HCT116 (cell line): ENCODE data around the gene TFEB. TPM values are rescaled to one million over a fixed set of nuclear protein-coding genes. Genes with fewer than 3 reads are reported as not detected.

Experiments used
- ATAC-seq: fragments of 200-7000 bp; cut with Tn5 transposase; 2 replicates; pipeline ENCODE4 v1.9.1; 2020; ENCODE audit warnings: mild to moderate bottlenecking, moderate library complexity
- BruUV-seq: library from RNA; stranded (reverse); fragments of 400-500 nt; replicated peaks from 2 replicates; lab custom pipeline; 2021; lab: Mats Ljungman, UMichigan
- CTCF ChIA-PET: fragments of 300-600 bp; sonication (Branson Sonifier 250); formaldehyde crosslinking; loops from one replicate; lab custom pipeline; 2021; ENCODE audit warnings: antibody characterized with exemption; lab: Charles Lee
- POLR2A ChIA-PET: fragments of 300-600, 350-600 bp; sonication (Branson Sonifier 250); formaldehyde crosslinking; loops from one replicate; lab custom pipeline; 2021; ENCODE audit warnings: antibody characterized with exemption; lab: Charles Lee
- RAD21 ChIA-PET, 2 experiments: fragments of 300-600 bp; sonication (Branson Sonifier 250); formaldehyde crosslinking; loops; one replicate each; lab custom pipeline; 2023; ENCODE audit warnings: low total read pairs in 2 of 2; ENCODE audit not compliant: uncharacterized antibody in 2 of 2, unreplicated experiment in 2 of 2, low non-redundant PET in 1 of 2; lab: Charles Lee
- DNase-seq: peaks from one replicate; pipeline ENCODE4 v3.0.0-alpha.2; 2010; ENCODE audit warnings: low read depth, low spot score
- H2AFZ ChIP-seq: fragments of 200-600 bp; shearing (Covaris generic), sonication (generic); 2 replicates; pipeline ENCODE4 v1.6.1; 2017; ENCODE audit warnings: low read depth, mixed run types, mixed read lengths, antibody characterized with exemption, low read length; ENCODE audit not compliant: poor library complexity, severe bottlenecking
- H3K27ac ChIP-seq: 2 replicates; pipeline ENCODE4 v1.5.1; 2012; ENCODE audit warnings: low read depth, low read length
- H3K27me3 ChIP-seq: fragments of 200-600 bp; sonication (generic); 2 replicates; pipeline ENCODE4 v1.6.1; 2016; ENCODE audit warnings: mixed run types, low read length, mixed read lengths; ENCODE audit not compliant: insufficient read depth
- H3K36me3 ChIP-seq, 2 experiments: fragments of 200-500 bp in 1 of 2; fragments of 200-600 bp in 1 of 2; sonication (Bioruptor generic) in 1 of 2; sonication (generic) in 1 of 2; 2 replicates each; pipeline versions ENCODE4 v1.5.1 to v1.6.1; 2014 to 2016; ENCODE audit warnings: low read length in 2 of 2, inconsistent platforms in 1 of 2, mixed read lengths in 1 of 2, mixed run types in 1 of 2; ENCODE audit not compliant: insufficient read depth in 2 of 2, control insufficient read depth in 1 of 2
- H3K4me1 ChIP-seq, 2 experiments: fragments of 200-600 bp in 1 of 2; sonication (generic) in 1 of 2; 2 replicates each; pipeline versions ENCODE4 v1.5.1 to v1.6.1; 2012 to 2017; ENCODE audit warnings: low read length in 2 of 2, inconsistent platforms in 1 of 2, mild to moderate bottlenecking in 1 of 2, mixed read lengths in 1 of 2, mixed run types in 1 of 2, moderate library complexity in 1 of 2; ENCODE audit not compliant: insufficient read depth in 2 of 2, control insufficient read depth in 1 of 2
- H3K4me2 ChIP-seq: fragments of 200-600 bp; sonication (generic); 2 replicates; pipeline ENCODE4 v1.6.1; 2017; ENCODE audit warnings: mixed run types, low read length, mixed read lengths
- H3K4me3 ChIP-seq, 2 experiments: fragments of 200-600 bp in 1 of 2; sonication (generic) in 1 of 2; replicated peaks in 1 of 2; 2 replicates each; pipeline ENCODE4 v1.5.1; 2011 to 2016; ENCODE audit warnings: low read length in 2 of 2, control low read depth in 1 of 2, low read depth in 1 of 2, mild to moderate bottlenecking in 1 of 2, mixed read lengths in 1 of 2, mixed run types in 1 of 2
- H3K79me2 ChIP-seq: fragments of 200-600 bp; sonication (generic); 2 replicates; pipeline ENCODE4 v1.6.1; 2017; ENCODE audit warnings: mild to moderate bottlenecking, mixed run types, low read length, moderate library complexity, mixed read lengths; ENCODE audit not compliant: insufficient read depth
- H3K9ac ChIP-seq: fragments of 200-600 bp; sonication (generic); 2 replicates; pipeline ENCODE4 v1.6.1; 2016; ENCODE audit warnings: low read length, mixed read lengths
- H3K9me2 ChIP-seq: fragments of 200-600 bp; sonication (generic), shearing (Covaris generic); 2 replicates; pipeline ENCODE4 v1.6.1; 2017; ENCODE audit warnings: mixed run types, mild to moderate bottlenecking, moderate library complexity; ENCODE audit not compliant: insufficient read depth
- H3K9me3 ChIP-seq, 2 experiments: fragments of 200-500 bp in 1 of 2; fragments of 200-600 bp in 1 of 2; sonication (Bioruptor generic) in 1 of 2; sonication (generic) in 1 of 2; 2 replicates each; pipeline ENCODE4 v1.6.1; 2014 to 2017; ENCODE audit warnings: low read length in 2 of 2, mixed read lengths in 2 of 2, inconsistent platforms in 1 of 2, low read depth in 1 of 2, mild to moderate bottlenecking in 1 of 2, mixed run types in 1 of 2, moderate library complexity in 1 of 2; ENCODE audit not compliant: control insufficient read depth in 1 of 2, insufficient read depth in 1 of 2
- H4K20me1 ChIP-seq: fragments of 200-600 bp; sonication (generic), shearing (Covaris generic); 2 replicates; pipeline ENCODE4 v1.6.1; 2017; ENCODE audit warnings: mixed run types, mild to moderate bottlenecking, moderate library complexity; ENCODE audit not compliant: insufficient read depth
- ELF1 ChIP-seq: IDR thresholded peaks from 2 replicates; pipeline ENCODE4 v1.6.1; 2012; ENCODE audit warnings: low read depth, borderline replicate concordance
- POLR2A ChIP-seq: IDR thresholded peaks from 2 replicates; pipeline ENCODE4 v1.7.0; 2011; ENCODE audit warnings: borderline replicate concordance; ENCODE audit not compliant: insufficient read depth, insufficient read length; ENCODE audit errors: extremely low read depth
- TCF7L2 ChIP-seq: IDR thresholded peaks from 2 replicates; pipeline ENCODE4 v1.7.0; 2011; ENCODE audit warnings: borderline replicate concordance, inconsistent platforms; ENCODE audit not compliant: insufficient read depth, insufficient read length; ENCODE audit errors: extremely low read depth
- intact Hi-C: fragments of 100-400 bp; cut with micrococcal nuclease; formaldehyde crosslinking; loops from 2 replicates; pipeline ENCODE4 v1.10.0; 2022
- total RNA-seq: library from RNA; stranded (reverse); gene quantifications from one replicate; pipeline ENCODE4 v1.2.1, GENCODE V29; 2021; ENCODE audit not compliant: unreplicated experiment
- TF ChIP-seq, protein P1 (sequence below): IDR thresholded peaks from 2 replicates; pipeline ENCODE4 v1.6.1; 2012
- TF ChIP-seq, protein P2 (sequence below): IDR thresholded peaks from 2 replicates; pipeline ENCODE4 v1.6.1; 2012; ENCODE audit warnings: low read depth
- TF ChIP-seq, protein P3 (sequence below), 3 experiments: fragments of 200-600 bp in 1 of 3; sonication (generic) in 1 of 3; IDR thresholded peaks in 2 of 3; conservative IDR thresholded peaks in 1 of 3; 2 replicates each; pipeline ENCODE4 v1.5.1; 2012 to 2017; ENCODE audit warnings: low read depth in 2 of 3, low read length in 2 of 3, antibody characterized with exemption in 1 of 3, borderline replicate concordance in 1 of 3, control low read depth in 1 of 3, mild to moderate bottlenecking in 1 of 3, mixed read lengths in 1 of 3, mixed run types in 1 of 3, moderate library complexity in 1 of 3; ENCODE audit not compliant: insufficient read depth in 1 of 3
- TF ChIP-seq, protein P4 (sequence below): IDR thresholded peaks from 2 replicates; pipeline ENCODE4 v1.6.1; 2011; ENCODE audit warnings: mild to moderate bottlenecking, low read length, moderate library complexity; ENCODE audit not compliant: insufficient replicate concordance; ENCODE audit errors: extremely low read depth
- TF ChIP-seq, protein P5 (sequence below): IDR thresholded peaks from 2 replicates; pipeline ENCODE4 v1.6.1; 2012

Gene TFEB
- total RNA-seq, 1 experiment from 2014 or later = 4.8 TPM

DNA sequence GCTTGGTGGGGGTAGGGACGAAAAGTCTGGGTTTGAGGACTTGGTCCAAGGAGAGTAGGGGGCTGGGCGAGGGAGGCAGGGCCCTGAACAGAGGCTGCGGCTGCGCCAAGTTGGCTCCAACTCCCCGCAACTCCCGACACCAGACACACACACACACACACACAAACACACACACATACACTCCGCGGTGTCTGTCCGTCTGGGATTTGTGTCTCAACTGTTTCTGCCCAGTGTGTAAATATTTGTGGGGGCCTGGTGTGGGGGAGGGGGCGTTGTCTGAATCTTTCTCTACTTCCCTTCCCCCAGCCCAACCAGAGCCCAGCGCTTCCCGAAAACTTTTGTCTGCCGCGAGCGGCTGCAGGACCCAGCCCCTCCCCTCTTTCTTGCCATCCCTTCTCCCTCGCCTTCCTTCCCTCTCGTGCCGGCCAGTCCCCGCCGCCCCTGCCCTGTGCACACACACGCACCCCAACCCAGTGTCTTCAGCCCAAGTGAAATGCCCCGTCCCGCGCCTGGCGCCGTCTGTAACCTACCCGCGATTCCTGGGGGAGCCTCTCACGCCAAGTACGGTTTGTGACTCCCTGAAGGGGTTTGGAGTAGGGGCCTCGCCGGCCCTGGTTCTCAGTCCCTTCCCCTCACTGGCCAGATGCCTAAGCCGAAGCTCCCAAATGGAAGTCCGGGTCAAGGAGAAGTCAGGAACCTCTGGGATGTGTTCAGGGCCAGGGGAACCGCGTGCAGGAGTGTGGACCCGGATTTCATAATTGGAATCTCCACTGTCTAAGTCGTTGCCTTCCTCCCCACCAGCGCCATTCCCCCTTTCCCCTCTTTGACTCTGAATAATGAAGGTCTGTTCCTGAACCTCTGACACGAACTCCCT, 96.2 kb downstream of the TFEB start:
- H3K27me3 ChIP-seq = no peaks in the 10 kb centered on the region
- H3K4me1 ChIP-seq = peaks cover 24 to 33% of the 10 kb centered on the region in 2 experiments
- ATAC-seq (no peak), DNase-seq (no peak)
- BruUV-seq = TSS peak; percentile 8
- no peaks in the 10 kb centered on the region for H3K9me2 ChIP-seq
- TF ChIP-seq, protein P1, sequence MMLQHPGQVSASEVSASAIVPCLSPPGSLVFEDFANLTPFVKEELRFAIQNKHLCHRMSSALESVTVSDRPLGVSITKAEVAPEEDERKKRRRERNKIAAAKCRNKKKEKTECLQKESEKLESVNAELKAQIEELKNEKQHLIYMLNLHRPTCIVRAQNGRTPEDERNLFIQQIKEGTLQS = no peak
- TF ChIP-seq, protein P2, sequence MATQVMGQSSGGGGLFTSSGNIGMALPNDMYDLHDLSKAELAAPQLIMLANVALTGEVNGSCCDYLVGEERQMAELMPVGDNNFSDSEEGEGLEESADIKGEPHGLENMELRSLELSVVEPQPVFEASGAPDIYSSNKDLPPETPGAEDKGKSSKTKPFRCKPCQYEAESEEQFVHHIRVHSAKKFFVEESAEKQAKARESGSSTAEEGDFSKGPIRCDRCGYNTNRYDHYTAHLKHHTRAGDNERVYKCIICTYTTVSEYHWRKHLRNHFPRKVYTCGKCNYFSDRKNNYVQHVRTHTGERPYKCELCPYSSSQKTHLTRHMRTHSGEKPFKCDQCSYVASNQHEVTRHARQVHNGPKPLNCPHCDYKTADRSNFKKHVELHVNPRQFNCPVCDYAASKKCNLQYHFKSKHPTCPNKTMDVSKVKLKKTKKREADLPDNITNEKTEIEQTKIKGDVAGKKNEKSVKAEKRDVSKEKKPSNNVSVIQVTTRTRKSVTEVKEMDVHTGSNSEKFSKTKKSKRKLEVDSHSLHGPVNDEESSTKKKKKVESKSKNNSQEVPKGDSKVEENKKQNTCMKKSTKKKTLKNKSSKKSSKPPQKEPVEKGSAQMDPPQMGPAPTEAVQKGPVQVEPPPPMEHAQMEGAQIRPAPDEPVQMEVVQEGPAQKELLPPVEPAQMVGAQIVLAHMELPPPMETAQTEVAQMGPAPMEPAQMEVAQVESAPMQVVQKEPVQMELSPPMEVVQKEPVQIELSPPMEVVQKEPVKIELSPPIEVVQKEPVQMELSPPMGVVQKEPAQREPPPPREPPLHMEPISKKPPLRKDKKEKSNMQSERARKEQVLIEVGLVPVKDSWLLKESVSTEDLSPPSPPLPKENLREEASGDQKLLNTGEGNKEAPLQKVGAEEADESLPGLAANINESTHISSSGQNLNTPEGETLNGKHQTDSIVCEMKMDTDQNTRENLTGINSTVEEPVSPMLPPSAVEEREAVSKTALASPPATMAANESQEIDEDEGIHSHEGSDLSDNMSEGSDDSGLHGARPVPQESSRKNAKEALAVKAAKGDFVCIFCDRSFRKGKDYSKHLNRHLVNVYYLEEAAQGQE = no peak
- TF ChIP-seq, protein P3, sequence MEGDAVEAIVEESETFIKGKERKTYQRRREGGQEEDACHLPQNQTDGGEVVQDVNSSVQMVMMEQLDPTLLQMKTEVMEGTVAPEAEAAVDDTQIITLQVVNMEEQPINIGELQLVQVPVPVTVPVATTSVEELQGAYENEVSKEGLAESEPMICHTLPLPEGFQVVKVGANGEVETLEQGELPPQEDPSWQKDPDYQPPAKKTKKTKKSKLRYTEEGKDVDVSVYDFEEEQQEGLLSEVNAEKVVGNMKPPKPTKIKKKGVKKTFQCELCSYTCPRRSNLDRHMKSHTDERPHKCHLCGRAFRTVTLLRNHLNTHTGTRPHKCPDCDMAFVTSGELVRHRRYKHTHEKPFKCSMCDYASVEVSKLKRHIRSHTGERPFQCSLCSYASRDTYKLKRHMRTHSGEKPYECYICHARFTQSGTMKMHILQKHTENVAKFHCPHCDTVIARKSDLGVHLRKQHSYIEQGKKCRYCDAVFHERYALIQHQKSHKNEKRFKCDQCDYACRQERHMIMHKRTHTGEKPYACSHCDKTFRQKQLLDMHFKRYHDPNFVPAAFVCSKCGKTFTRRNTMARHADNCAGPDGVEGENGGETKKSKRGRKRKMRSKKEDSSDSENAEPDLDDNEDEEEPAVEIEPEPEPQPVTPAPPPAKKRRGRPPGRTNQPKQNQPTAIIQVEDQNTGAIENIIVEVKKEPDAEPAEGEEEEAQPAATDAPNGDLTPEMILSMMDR (IDR thresholded peaks at IDR 0.05 in 2 of 3, conservative IDR thresholded peaks at IDR 0.05 in 1 of 3; ENCODE audit: borderline replicate concordance in 1 of 3, insufficient read depth in 1 of 3, low read depth in 2 of 3, low read length in 2 of 3) = no peak
- TF ChIP-seq, protein P4, sequence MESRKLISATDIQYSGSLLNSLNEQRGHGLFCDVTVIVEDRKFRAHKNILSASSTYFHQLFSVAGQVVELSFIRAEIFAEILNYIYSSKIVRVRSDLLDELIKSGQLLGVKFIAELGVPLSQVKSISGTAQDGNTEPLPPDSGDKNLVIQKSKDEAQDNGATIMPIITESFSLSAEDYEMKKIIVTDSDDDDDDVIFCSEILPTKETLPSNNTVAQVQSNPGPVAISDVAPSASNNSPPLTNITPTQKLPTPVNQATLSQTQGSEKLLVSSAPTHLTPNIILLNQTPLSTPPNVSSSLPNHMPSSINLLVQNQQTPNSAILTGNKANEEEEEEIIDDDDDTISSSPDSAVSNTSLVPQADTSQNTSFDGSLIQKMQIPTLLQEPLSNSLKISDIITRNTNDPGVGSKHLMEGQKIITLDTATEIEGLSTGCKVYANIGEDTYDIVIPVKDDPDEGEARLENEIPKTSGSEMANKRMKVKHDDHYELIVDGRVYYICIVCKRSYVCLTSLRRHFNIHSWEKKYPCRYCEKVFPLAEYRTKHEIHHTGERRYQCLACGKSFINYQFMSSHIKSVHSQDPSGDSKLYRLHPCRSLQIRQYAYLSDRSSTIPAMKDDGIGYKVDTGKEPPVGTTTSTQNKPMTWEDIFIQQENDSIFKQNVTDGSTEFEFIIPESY = no peak
- no peak for TF ChIP-seq ELF1
- TF ChIP-seq TCF7L2 = no peak
- TF ChIP-seq, protein P5, sequence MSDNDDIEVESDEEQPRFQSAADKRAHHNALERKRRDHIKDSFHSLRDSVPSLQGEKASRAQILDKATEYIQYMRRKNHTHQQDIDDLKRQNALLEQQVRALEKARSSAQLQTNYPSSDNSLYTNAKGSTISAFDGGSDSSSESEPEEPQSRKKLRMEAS = no peak
- no peak for TF ChIP-seq POLR2A
- H3K4me2 ChIP-seq = no peak overlapping the region
- CTCF ChIA-PET = no interaction called here
- H3K27ac ChIP-seq = no peak overlapping the region
- no peaks in the 10 kb centered on the region for H3K36me3 ChIP-seq
- H3K9me3 ChIP-seq = no peaks in the 10 kb centered on the region
- RAD21 ChIA-PET = interaction anchor here in 1 of 2 experiments (0.5 kb wide), 1 partner anchor 42 kb away, joined by 3 read pairs; no protein-coding TSS in a partner anchor
- intact Hi-C loops = no loop called here
- no peak overlapping the region for H3K4me3 ChIP-seq
- H4K20me1 ChIP-seq = no peaks in the 10 kb centered on the region
- no peak overlapping the region for H3K9ac ChIP-seq
- H3K79me2 ChIP-seq = peaks cover 10% of the 10 kb centered on the region; the same call in 1 of the 2 replicates
- H2AFZ ChIP-seq = no peak overlapping the region
- POLR2A ChIA-PET = no interaction called here
